Fibroblast of lung (primary cell): ENCODE measurements around the gene CDH10. TPM values are rescaled to one million over a fixed set of nuclear protein-coding genes. Genes with fewer than 3 reads are reported as not detected.

Source experiments
- DNase-seq, 2 donors: peaks; one replicate each; pipeline versions ENCODE4 v3.0.0 to v3.0.0-alpha.2; 2010; ENCODE audit warnings: low read depth in 2 of 2
- H2AFZ ChIP-seq: 2 replicates; pipeline ENCODE4 v1.5.1; 2012; ENCODE audit warnings: low read length, control low read depth, inconsistent platforms
- H3K27ac ChIP-seq: 2 replicates; pipeline ENCODE4 v1.5.1; 2011; ENCODE audit warnings: low read length, control low read depth; ENCODE audit not compliant: insufficient read depth
- H3K27me3 ChIP-seq: 2 replicates; pipeline ENCODE4 v1.5.1; 2011; ENCODE audit warnings: mild to moderate bottlenecking, low read length; ENCODE audit not compliant: control insufficient read depth, insufficient read depth
- H3K36me3 ChIP-seq: 2 replicates; pipeline ENCODE4 v1.5.1; 2011; ENCODE audit warnings: low read length; ENCODE audit not compliant: control insufficient read depth, insufficient read depth
- H3K4me1 ChIP-seq: 2 replicates; pipeline ENCODE4 v1.5.1; 2011; ENCODE audit warnings: low read length; ENCODE audit not compliant: control insufficient read depth, insufficient read depth; ENCODE audit errors: extremely low read depth
- H3K4me2 ChIP-seq: 2 replicates; pipeline ENCODE4 v1.5.1; 2011; ENCODE audit warnings: low read length, control low read depth; ENCODE audit not compliant: insufficient read depth; ENCODE audit errors: extremely low read depth
- H3K4me3 ChIP-seq, 4 experiments: fragments of 200-600 bp in 1 of 4; sonication (generic) in 1 of 4; replicated peaks in 1 of 4; 2 replicates each; pipeline ENCODE4 v1.5.1; 2011 to 2016; ENCODE audit warnings: low read length in 4 of 4, low read depth in 3 of 4, mild to moderate bottlenecking in 3 of 4, control low read depth in 2 of 4, inconsistent platforms in 1 of 4, mixed read lengths in 1 of 4; ENCODE audit not compliant: insufficient read depth in 1 of 4; ENCODE audit errors: control extremely low read depth in 1 of 4
- H3K79me2 ChIP-seq: 2 replicates; pipeline ENCODE4 v1.5.1; 2012; ENCODE audit warnings: mild to moderate bottlenecking, low read length, inconsistent platforms; ENCODE audit not compliant: control insufficient read depth, insufficient read depth
- H3K9ac ChIP-seq: 2 replicates; pipeline ENCODE4 v1.5.1; 2011; ENCODE audit warnings: mild to moderate bottlenecking, low read length, control low read depth; ENCODE audit not compliant: insufficient read depth
- H3K9me3 ChIP-seq: 2 replicates; pipeline ENCODE4 v1.5.1; 2012; ENCODE audit warnings: low read depth, low read length; ENCODE audit not compliant: control insufficient read depth, insufficient read depth
- H4K20me1 ChIP-seq: 2 replicates; pipeline ENCODE4 v1.5.1; 2011; ENCODE audit warnings: low read length; ENCODE audit not compliant: control insufficient read depth, insufficient read depth; ENCODE audit errors: extremely low read depth
- CTCF ChIP-seq, 2 donors: IDR thresholded peaks in 1 of 2; conservative IDR thresholded peaks in 1 of 2; 1 replicate in 1 of 2; 2 replicates in 1 of 2; pipeline ENCODE4 v1.5.1; 2011 to 2012; ENCODE audit warnings: low read length in 2 of 2, control low read depth in 1 of 2, inconsistent platforms in 1 of 2, low read depth in 1 of 2, mild to moderate bottlenecking in 1 of 2
- EZH2 ChIP-seq: IDR thresholded peaks from 2 replicates; pipeline ENCODE4 v1.5.1; 2012; ENCODE audit warnings: low read length, control low read depth, mild to moderate bottlenecking; ENCODE audit errors: missing control alignments
- polyA minus RNA-seq: library from RNA; depleted of rRNA, polyadenylated mRNA; stranded (reverse); fragments of >200 nt; gene quantifications from 2 replicates; pipeline ENCODE4 v1.2.3, GENCODE V29; 2011; ENCODE audit warnings: low replicate concordance
- polyA plus RNA-seq, 2 donors: library from polyadenylated mRNA; depleted of rRNA in 1 of 2; stranded (reverse) in 1 of 2; unstranded in 1 of 2; fragments of >200 nt; gene quantifications; 2 replicates each; pipeline ENCODE4 v1.2.1, GENCODE V29; 2011 to 2012; ENCODE audit warnings: missing spikeins in 1 of 2
- total RNA-seq: library from RNA; depleted of rRNA; stranded (reverse); fragments of >200 nt; gene quantifications from 2 replicates; pipeline ENCODE4 v1.2.1, GENCODE V29; 2014

Gene CDH10
- total RNA-seq (under 0.01 and 0.17 TPM in 2 replicates), polyA plus RNA-seq (0.09 TPM in 1 of 2 replicates, not detected in the other), polyA minus RNA-seq (not detected in 2 replicates)
- polyA plus RNA-seq (2012) = 0.05 TPM in 1 of 2 replicates, not detected in the other

- DNase-seq = peak; percentile 2 to 77
- H3K4me2 ChIP-seq = no peak within 1 kb of the TSS
- H3K4me1 ChIP-seq = no peaks in the 10 kb centered on the region
- no peaks in the 10 kb centered on the region for H3K36me3 ChIP-seq
- H2AFZ ChIP-seq = no peak within 1 kb of the TSS
- no peaks in the 10 kb centered on the region for H3K9me3 ChIP-seq
- no peaks in the 10 kb centered on the region for H3K27me3 ChIP-seq
- TF ChIP-seq CTCF (conservative IDR thresholded peaks at IDR 0.05 in 1 of 2, IDR thresholded peaks at IDR 0.05 in 1 of 2; ENCODE audit: low read depth in 1 of 2, low read length in 2 of 2) (no peak), EZH2 (no peak)
- H3K27ac ChIP-seq = no peak within 1 kb of the TSS
- no peak within 1 kb of the TSS for H3K9ac ChIP-seq
- no peaks in the 10 kb centered on the region for H4K20me1 ChIP-seq
- no peaks in the 10 kb centered on the region for H3K79me2 ChIP-seq
- peak within 1 kb of the TSS in 2 of 4 experiments; percentile 6 to 30 for H3K4me3 ChIP-seq
These were observed at the start of gene CDH10 for GRCh38 chr5:24644761-24645160. TSS of gene CDH10 (minus strand) at chr5:24644978. CDS start at chr5:24593490, 51,488 bp downstream.

- Histone ChIP-seq H2AFZ (no peak overlapping the region), H3K27me3 (no peaks in the 10 kb centered on the region), H3K4me1 (no peaks in the 10 kb centered on the region), H3K27ac (no peak overlapping the region), H3K4me3 (no peak overlapping the region), H3K36me3 (no peaks in the 10 kb centered on the region), H3K9ac (no peak overlapping the region), H3K9me3 (no peaks in the 10 kb centered on the region), H3K79me2 (no peaks in the 10 kb centered on the region), H4K20me1 (no peaks in the 10 kb centered on the region), H3K4me2 (no peak overlapping the region)
- DNase-seq = no peak
- TF ChIP-seq CTCF (conservative IDR thresholded peaks at IDR 0.05 in 1 of 2, IDR thresholded peaks at IDR 0.05 in 1 of 2; ENCODE audit: low read depth in 1 of 2, low read length in 2 of 2) = no peak
- no peak for TF ChIP-seq EZH2
These were observed 48.8 kb upstream of the CDH10 start for GRCh38 chr5:24693609-24694008.

- Histone ChIP-seq H3K27ac (no peak overlapping the region), H3K9ac (no peak overlapping the region), H3K4me3 (no peak overlapping the region), H3K36me3 (no peaks in the 10 kb centered on the region), H3K4me2 (no peak overlapping the region), H4K20me1 (no peaks in the 10 kb centered on the region), H3K27me3 (no peaks in the 10 kb centered on the region), H3K9me3 (no peaks in the 10 kb centered on the region), H3K4me1 (no peaks in the 10 kb centered on the region), H2AFZ (no peak overlapping the region), H3K79me2 (no peaks in the 10 kb centered on the region)
- no peak for TF ChIP-seq EZH2
- TF ChIP-seq CTCF (conservative IDR thresholded peaks at IDR 0.05 in 1 of 2, IDR thresholded peaks at IDR 0.05 in 1 of 2; ENCODE audit: low read depth in 1 of 2, low read length in 2 of 2) = no peak
- no peak for DNase-seq
These were observed 46.3 kb upstream of the CDH10 start for GRCh38 chr5:24691074-24691473.
